Fibroblast of the aortic adventitia (primary cell): ENCODE results near the gene DOCK2. TPM values are rescaled to one million over a fixed set of nuclear protein-coding genes. Genes with fewer than 3 reads are reported as not detected.
A peak's percentile ranks its signal among the peaks of the same experiment; 100 is the strongest.

Experiments
- DNase-seq: peaks from one replicate; pipeline ENCODE4 v3.0.0-alpha.2; 2010; ENCODE audit warnings: low read depth
- H3K4me3 ChIP-seq: 2 replicates; pipeline ENCODE4 v1.5.1; 2011; ENCODE audit warnings: low read depth, mild to moderate bottlenecking, control low read depth, low read length, moderate library complexity
- CTCF ChIP-seq: IDR thresholded peaks from 2 replicates; pipeline ENCODE4 v1.5.1; 2011; ENCODE audit warnings: mild to moderate bottlenecking, low read length, control low read depth, inconsistent platforms; ENCODE audit not compliant: insufficient read depth
- total RNA-seq: library from RNA; depleted of rRNA; stranded (reverse); fragments of >200 nt; gene quantifications from 2 replicates; pipeline ENCODE4 v1.2.3, GENCODE V29; 2012; ENCODE audit warnings: low replicate concordance

The DOCK2 gene
- total RNA-seq, 1 donor: 4.6 TPM

GRCh38 chr5:169648725-169649310 is 11.7 kb downstream of the DOCK2 start:
- no peak for TF ChIP-seq CTCF
- no peak overlapping the region for H3K4me3 ChIP-seq
- DNase-seq: no peak

DNA sequence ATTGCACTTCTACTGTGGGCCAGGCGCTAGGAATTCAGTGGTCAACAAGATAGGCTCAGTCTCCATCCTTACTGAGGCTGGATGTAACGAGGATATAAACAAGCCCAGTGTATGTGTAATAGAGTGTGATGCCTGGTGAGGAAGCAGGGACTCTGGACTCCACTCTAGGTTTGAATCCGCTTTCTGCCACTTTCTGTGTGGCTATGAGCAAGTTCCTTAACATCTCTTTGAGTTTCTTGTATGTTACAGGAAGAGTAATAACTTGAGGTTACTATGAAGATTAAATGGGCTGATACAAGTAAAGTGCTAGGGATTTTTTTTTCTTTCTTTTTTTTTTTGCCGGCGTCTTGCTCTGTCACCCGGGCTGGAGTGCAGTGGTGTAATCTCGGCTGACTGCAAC is 12.4 kb downstream of the DOCK2 start:
- no peak overlapping the region for H3K4me3 ChIP-seq
- no peak for TF ChIP-seq CTCF
- DNase-seq: no peak

GRCh38 chr5:169650701-169651331 is 13.7 kb downstream of the DOCK2 start:
- peak; percentile 87 for DNase-seq
- TF ChIP-seq CTCF: no peak
- H3K4me3 ChIP-seq: no peak overlapping the region

GRCh38 chr5:169651526-169651925 is 14.5 kb downstream of the DOCK2 start:
- peak; percentile 27 for DNase-seq
- TF ChIP-seq CTCF: no peak
- peak overlapping the region; percentile 41 for H3K4me3 ChIP-seq

- H3K4me3 ChIP-seq: no peak overlapping the region
- TF ChIP-seq CTCF: no peak
- DNase-seq: no peak
These were observed 15.0 kb downstream of the DOCK2 start for GRCh38 chr5:169652057-169652456.

DNA sequence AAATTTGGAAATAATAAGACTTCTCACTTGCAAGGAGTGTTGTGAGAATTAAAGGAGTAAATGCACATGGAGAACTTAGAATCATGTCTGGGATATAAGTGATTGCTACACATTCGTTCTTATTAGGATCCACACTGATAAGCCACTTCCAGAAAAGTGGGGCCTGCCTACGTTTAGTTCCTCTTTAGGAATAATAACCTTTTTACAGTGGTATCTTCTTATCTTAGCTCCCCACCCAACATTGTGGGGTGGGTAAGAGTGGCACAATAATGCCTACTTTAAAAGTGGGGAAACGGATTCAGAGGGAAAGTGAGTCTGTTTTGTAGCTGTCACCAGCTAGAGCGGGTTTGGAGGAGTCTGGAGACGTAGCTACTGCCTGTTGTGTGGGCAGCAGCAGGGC is 16.0 kb downstream of the DOCK2 start:
- no peak overlapping the region for H3K4me3 ChIP-seq
- DNase-seq: no peak
- no peak for TF ChIP-seq CTCF

DNA sequence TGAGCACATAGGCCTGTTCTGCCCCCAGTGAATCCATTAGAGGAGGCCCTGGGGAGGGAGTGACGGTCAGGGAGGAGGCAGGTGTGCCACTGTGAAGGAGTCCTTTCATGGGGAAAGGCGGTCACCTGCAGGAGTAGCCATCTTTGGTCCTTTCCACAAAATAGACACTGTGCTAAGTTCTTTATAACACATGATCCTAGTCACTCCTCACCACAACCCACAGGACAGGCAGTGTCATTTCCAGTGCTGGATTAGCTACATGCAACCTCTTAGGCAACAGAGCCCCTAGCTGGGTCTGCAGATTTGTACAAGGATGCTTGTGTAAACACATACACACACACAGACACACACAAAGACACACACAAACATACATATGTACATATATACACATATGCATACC is 18.3 kb downstream of the DOCK2 start:
- no peak for TF ChIP-seq CTCF
- no peak overlapping the region for H3K4me3 ChIP-seq
- no peak for DNase-seq
